K562 (cell line): ENCODE measurements around the gene CRYZ. TPM values are rescaled to one million over a fixed set of nuclear protein-coding genes. Genes with fewer than 3 reads are reported as not detected.

ENCODE experiments used
- BCOR ChIP-seq: fragments of 450-650 bp; IDR thresholded peaks from 2 replicates; pipeline ENCODE4 v1.6.1; 2016
- BRD9 ChIP-seq: fragments of 450-650 bp; IDR thresholded peaks from 2 replicates; pipeline ENCODE4 v1.6.1; 2018; ENCODE audit warnings: low read depth; ENCODE audit not compliant: partially characterized antibody
- DIDO1 ChIP-seq: fragments of 450-650 bp; IDR thresholded peaks from 2 replicates; pipeline ENCODE4 v1.6.1; 2016; ENCODE audit warnings: low read depth, missing biosample characterization, missing genetic modification characterization
- JUND ChIP-seq, 2 experiments: IDR thresholded peaks; 2 replicates in 1 of 2; 3 replicates in 1 of 2; pipeline ENCODE4 v1.6.1; 2011; ENCODE audit warnings: borderline replicate concordance in 2 of 2, low read depth in 2 of 2, low read length in 2 of 2, improper control_type of control experiment in 1 of 2, missing biosample characterization in 1 of 2, missing genetic modification characterization in 1 of 2, missing genetic modification reagents in 1 of 2
- KAT7 ChIP-seq: sonication (generic); formaldehyde crosslinking; IDR thresholded peaks from 2 replicates; pipeline ENCODE4 v1.8.0; 2022; ENCODE audit warnings: missing genetic modification reagents, mild to moderate bottlenecking, borderline replicate concordance
- KLF1 ChIP-seq: fragments of 450-650 bp; IDR thresholded peaks from 2 replicates; pipeline ENCODE4 v1.6.1; 2016; ENCODE audit warnings: missing genetic modification characterization, missing compliant biosample characterization
- LCOR ChIP-seq: sonication (generic); formaldehyde crosslinking; IDR thresholded peaks from 2 replicates; pipeline ENCODE4 v1.8.0; 2022; ENCODE audit warnings: mild to moderate bottlenecking, missing genetic modification reagents
- MGA ChIP-seq: fragments of 450-650 bp; IDR thresholded peaks from 2 replicates; pipeline ENCODE4 v1.6.1; 2016; ENCODE audit warnings: mild to moderate bottlenecking, moderate library complexity
- MYC ChIP-seq, 2 experiments: fragments of 250-450 bp in 1 of 2; sonication (Bioruptor Pico) in 1 of 2; IDR thresholded peaks; 2 replicates each; pipeline versions ENCODE4 v1.5.1 to v1.6.1; 2012 to 2021; ENCODE audit warnings: low read depth in 2 of 2, borderline replicate concordance in 1 of 2, improper control_type of control experiment in 1 of 2, low read length in 1 of 2, mild to moderate bottlenecking in 1 of 2, moderate library complexity in 1 of 2
- NR2C1 ChIP-seq, 2 experiments: fragments of 450-650 bp; IDR thresholded peaks; 2 replicates each; pipeline ENCODE4 v1.6.1; 2017; ENCODE audit warnings: mild to moderate bottlenecking in 2 of 2, antibody characterized with exemption in 1 of 2, inconsistent platforms in 1 of 2, missing compliant biosample characterization in 1 of 2, missing genetic modification characterization in 1 of 2
- PKNOX1 ChIP-seq: fragments of 450-650 bp; IDR thresholded peaks from 2 replicates; pipeline ENCODE4 v1.6.1; 2016
- POLR2H ChIP-seq: IDR thresholded peaks from 2 replicates; pipeline ENCODE4 v1.6.1; 2016; ENCODE audit warnings: missing genetic modification characterization, low read depth, mild to moderate bottlenecking, control low read depth, missing compliant biosample characterization, moderate library complexity
- PTRF ChIP-seq: fragments of 450-650 bp; IDR thresholded peaks from 2 replicates; pipeline ENCODE4 v1.6.1; 2016; ENCODE audit warnings: mild to moderate bottlenecking, missing genetic modification characterization, missing compliant biosample characterization
- SMC3 ChIP-seq: conservative IDR thresholded peaks from 2 replicates; pipeline ENCODE4 v1.6.1; 2011; ENCODE audit warnings: low read depth, low read length, improper control_type of control experiment; ENCODE audit not compliant: insufficient read depth
- polyA plus RNA-seq, 8 experiments: library from polyadenylated mRNA; depleted of rRNA in 4 of 8; stranded (reverse) in 5 of 8; unstranded in 3 of 8; fragments of >200 nt; fragmentation: Nextera tagmentation in 2 of 8; fragmentation: Illumina TruSeq in 1 of 8; extraction: Ambion mirVana in 2 of 8; extraction: Trizol in 1 of 8; gene quantifications; 2 replicates each; pipeline versions ENCODE4 v1.2.1 to v1.2.3, GENCODE V29; 2011 to 2014; ENCODE audit warnings: inconsistent platforms in 1 of 8, missing spikeins in 1 of 8
- total RNA-seq, 7 experiments: library from RNA; depleted of rRNA in 6 of 7; stranded (reverse); fragments of >200 nt in 6 of 7; fragmentation: Illumina TruSeq in 2 of 7; extraction: Trizol in 2 of 7; gene quantifications; 2 replicates each; pipeline versions ENCODE4 v1.2.1 to v1.2.3, GENCODE V29; 2011 to 2021; ENCODE audit warnings: low replicate concordance in 1 of 7

CRYZ gene
- total and polyA plus RNA-seq, 9 of the 15 experiments (the other 6 are each of a cell fraction or from before 2014, with no cell fraction given), result 51.7 to 179 (median 81.4) TPM

GRCh38 chr1:74732960-74733603, at the start of gene CRYZ, which contains the start of gene TYW3 (continued):
- TF ChIP-seq MYC (IDR thresholded peaks at IDR 0.05; ENCODE audit: low read depth, low read length) (peak; percentile 82), MYC (CRISPR knock-in tag; IDR thresholded peaks at IDR 0.05; ENCODE audit: borderline replicate concordance, low read depth) (0 out of 2 replicates have a peak, but pooled peaks have one; percentile 24), BCOR (0 out of 2 replicates have a peak, but pooled peaks have one; percentile 42), DIDO1 (peak; percentile 91), SMC3 (no peak), BRD9 (peak; percentile 63), MGA (no peak), JUND (IDR thresholded peaks at IDR 0.05; ENCODE audit: borderline replicate concordance, low read depth, low read length) (0 out of 2 replicates have a peak, but pooled peaks have one; percentile 49), JUND (tag; IDR thresholded peaks at IDR 0.05; ENCODE audit: borderline replicate concordance, low read depth, low read length) (peak; percentile 27; the same call in 1 of the 3 replicates), LCOR (peak; percentile 99), NR2C1 (IDR thresholded peaks at IDR 0.05) (no peak), NR2C1 (tag; IDR thresholded peaks at IDR 0.05) (peak; percentile 39; the same call in 1 of the 2 replicates), PTRF (no peak), KLF1 (tag) (no peak), PKNOX1 (0 out of 2 replicates have a peak, but pooled peaks have one; percentile 13), KAT7 (CRISPR knock-in tag) (peak; percentile 85; the same call in 1 of the 2 replicates), POLR2H (tag) (0 out of 2 replicates have a peak, but pooled peaks have one; percentile 30)
